H4 (cell line): ENCODE results near the gene SOX8. TPM values are rescaled to one million over a fixed set of nuclear protein-coding genes. Genes with fewer than 3 reads are reported as not detected.

Source experiments
- DNase-seq: peaks from one replicate; pipeline ENCODE4 v3.0.0-alpha.2; 2015; ENCODE audit warnings: low spot score
- total RNA-seq: library from RNA; depleted of rRNA; stranded (reverse); fragments of >200 nt; shearing (Covaris generic); gene quantifications from 2 replicates; pipeline ENCODE4 v1.2.3, GENCODE V29; 2014; rRNA removed

The SOX8 gene
- total RNA-seq, 1 experiment from 2014 or later: 0.12 TPM

DNA sequence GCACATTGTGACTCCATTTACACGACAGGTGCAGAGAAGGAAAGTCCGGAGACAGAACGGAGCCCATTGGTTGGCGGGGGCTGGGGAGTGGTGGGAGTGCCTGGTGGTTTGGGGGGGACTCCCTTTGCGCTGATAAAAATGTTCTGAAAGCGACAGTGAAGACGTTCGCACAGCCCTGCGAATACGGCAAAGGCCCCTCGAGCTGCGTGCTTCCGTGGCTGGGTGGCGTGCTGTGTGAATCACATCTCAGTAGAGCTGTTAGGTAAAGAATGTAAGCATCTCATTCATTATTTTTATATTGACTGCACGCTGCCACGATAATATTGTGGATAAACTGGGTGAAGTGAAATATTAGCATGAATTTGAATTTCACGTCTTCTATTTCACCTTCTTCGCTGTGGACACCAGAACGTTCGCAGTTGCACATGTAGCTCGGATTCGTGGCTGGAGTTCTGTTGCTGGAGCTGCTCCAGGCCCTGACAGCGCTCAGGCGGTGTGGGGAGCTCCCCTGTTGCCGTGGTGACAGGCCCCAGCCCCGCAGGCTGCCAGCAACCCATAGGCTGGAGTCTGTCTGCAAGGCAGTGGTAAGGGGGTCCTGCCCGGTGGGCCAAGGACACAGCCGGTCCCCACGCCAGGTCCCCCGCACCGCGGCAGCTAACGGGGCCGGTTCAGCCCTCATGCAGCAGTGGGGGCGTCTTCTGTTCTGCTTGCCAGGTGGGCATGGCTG lies 44.6 kb downstream of the SOX8 start:
- no peak for DNase-seq

DNA sequence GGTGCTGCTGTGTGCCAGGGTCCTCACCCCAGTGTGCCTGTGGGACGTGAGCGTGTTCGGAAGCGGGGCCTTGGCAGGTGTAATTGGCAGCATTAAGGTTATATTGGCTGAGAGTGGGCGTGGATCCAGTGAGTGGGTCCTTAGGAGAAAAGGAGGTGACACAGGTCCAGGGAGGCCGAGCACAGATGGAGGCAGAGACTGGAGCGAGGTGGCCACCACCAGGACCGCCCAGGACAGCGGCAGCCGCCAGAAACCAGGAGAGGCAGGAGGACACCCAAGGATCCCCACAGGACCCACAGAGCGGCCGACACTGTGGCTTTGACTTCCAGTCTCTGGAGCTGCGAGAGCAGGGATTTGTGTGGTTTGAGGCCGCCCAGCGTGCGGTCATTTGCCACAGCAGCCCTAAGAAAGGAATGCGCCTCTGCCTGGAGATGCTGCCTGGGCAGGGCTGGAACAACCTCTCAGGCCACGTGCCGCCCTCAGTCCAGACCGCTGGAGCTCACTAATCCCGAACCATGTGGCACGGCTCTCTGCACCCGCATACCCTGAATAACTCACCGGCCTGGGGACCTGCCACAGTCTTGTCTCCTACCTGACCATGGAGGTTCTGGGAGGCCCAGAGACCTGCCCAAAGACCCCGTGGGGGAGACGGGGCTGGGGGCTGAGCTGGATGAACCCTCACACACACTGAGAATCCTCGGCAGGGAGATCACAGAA lies 45.4 kb downstream of the SOX8 start:
- DNase-seq: peak; percentile 68

DNA sequence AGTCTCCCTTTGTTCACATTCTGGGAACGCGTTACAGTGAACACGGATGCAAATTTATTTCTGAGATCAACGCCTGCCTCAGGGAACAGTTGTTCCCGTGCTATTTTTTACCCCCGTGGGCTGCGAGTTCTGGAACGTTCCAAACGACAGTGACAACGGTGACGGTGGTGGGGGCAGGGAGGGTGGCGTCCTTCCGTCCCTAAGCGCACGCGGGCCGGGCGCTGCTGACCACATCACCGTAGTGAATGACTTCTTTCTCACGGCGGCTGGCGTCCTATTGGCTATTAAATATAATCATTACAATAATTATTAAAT lies 45.9 kb downstream of the SOX8 start:
- no peak for DNase-seq

DNA sequence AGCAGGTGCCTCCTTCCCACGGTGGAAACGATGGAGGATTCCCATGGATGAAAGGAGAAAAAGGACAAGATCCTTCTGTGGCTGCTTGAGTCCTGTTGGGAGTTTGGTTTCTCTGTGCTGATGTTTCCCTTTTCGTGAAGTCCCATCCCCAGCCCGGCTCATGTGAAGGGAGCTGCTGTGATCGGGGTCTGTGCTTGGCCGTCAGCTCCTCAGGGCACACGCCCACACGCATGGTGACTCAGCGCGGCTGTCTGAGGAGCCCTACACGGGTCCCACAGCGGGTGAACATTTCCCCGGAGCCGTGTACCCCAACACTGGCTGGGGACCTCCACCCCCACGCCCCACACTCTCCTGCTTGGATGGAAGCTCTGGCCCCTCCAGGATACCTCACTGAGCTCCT lies 46.5 kb downstream of the SOX8 start:
- no peak for DNase-seq

DNA sequence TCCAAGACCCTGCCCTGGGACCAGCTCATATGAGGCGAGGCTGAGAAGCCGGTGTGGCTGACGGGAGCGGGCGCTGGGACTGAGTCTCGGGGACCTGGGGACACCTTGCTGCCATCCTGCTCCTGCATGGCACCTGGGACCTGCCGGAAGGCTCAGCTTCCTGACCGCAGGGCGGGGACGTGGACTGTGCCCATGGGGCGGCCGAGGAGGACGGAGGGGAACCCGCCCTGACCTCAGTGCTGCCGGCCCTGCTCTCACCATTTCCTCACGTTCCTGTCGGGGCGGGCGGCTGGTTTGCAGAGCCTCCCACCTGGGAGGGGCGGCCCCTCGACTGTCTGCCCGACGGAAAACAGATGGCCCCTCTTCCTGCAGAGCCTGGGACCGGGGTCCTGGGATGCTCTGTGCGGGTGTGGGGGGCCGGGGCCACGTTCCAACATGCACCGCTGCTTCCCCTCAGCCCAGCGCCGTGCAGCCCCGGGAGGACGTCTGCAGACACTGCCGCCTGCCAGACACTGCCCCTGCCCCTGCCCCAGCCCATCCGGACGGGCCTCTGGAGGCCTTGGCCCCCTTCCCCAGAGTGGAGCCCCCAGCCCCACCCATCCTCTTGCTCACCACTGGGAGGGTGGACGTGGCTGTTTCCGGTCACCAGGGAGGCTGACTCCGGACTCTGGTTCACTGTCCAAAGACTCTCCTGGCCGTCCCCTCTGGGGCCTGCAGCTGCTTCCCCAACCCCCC lies 47.1 kb downstream of the SOX8 start:
- DNase-seq: no peak

DNA sequence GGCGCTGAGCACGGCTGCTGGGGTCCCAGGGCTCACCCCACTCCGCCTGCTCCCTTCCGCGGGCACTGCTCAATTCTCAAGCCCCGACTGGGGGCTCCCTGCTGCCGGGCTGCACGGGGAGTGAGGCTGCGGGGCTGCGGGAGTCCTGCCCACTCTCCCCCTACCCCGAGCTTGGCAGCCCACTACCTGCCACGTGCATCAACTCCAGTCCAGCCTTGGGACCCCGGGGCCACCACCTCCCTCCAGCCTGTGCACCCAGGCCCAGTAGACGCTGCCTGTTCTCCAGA lies 47.6 kb downstream of the SOX8 start:
- DNase-seq: no peak

DNA sequence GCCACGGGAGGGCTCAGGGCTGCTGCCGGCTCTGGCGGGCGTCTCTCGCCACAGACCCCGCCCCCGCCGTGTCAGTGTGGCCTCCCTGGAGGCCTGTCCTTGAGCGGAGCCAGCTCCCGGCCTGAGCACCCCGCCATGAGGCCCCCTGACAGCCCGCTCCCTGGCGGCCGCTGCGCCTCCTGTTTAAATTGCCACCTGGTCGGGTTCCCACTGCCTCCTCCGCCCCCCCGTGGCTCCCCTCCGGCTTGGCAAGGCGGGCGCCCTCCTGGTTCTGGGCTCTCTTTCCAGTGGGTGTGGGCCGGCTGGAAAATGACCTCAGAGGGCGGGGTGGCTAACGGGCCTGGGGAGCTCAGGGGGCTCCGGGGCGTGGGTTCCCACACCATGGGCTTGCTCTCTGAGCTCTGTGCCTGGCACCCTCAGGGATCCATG lies 48.9 kb downstream of the SOX8 start:
- DNase-seq: no peak

DNA sequence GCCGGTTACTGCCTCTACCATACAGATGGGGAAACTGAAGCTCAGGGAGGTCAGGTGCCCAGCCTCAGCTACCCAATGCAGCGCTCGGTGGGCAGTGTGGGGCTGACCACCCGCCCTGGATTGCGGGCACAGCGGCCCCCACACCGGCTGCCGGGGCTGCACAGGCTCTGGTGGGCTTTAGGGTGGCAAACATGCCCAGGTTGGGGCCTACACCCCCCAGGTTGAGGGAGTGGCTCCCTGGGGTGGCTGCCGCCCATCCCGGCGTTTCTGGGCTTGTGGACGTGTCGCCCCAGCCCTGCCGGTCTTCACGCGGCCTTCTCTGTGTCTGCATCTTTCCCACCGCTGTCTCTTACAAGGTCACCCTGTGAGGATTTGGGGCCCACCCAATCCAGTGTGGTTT lies 50.1 kb downstream of the SOX8 start:
- no peak for DNase-seq

DNA sequence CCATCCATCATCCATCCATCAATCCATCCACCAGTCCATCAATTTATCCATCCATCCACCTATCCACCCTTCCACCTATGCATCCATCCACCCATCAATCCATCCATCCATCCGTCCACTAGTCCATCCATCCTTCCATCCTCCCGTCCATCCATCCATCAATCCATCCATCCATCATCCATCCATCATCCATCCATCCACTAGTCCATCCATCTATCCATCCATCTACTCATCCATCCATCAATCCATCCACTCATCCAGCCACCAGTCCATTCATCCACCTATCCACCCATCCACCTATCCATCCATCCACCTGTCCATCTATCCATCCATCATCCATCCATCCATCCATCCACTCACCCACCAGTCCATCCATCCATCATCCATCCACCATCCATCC lies 51.0 kb downstream of the SOX8 start:
- no peak for DNase-seq

DNA sequence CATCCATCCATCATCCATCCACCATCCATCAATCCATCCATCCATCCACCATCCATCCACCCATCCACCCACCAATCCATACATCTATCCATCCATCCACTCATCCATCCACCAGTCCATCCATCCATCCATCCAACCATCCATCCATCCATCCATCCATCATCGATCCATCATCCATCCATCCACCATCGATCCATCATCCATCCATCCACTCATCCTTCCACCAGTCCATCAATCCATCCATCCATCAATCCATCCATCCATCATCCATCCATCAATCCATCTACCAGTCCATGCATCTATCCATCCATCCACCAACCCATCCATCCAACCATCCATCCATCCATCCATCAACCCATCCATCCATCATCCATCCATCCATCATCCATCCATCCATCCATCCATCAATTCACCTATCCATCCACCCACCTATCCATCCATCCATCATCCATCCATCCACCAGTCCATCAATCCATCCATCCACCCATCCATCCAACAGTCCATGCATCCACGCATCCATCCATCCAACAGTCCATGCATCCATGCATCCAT lies 51.6 kb downstream of the SOX8 start:
- no peak for DNase-seq

DNA sequence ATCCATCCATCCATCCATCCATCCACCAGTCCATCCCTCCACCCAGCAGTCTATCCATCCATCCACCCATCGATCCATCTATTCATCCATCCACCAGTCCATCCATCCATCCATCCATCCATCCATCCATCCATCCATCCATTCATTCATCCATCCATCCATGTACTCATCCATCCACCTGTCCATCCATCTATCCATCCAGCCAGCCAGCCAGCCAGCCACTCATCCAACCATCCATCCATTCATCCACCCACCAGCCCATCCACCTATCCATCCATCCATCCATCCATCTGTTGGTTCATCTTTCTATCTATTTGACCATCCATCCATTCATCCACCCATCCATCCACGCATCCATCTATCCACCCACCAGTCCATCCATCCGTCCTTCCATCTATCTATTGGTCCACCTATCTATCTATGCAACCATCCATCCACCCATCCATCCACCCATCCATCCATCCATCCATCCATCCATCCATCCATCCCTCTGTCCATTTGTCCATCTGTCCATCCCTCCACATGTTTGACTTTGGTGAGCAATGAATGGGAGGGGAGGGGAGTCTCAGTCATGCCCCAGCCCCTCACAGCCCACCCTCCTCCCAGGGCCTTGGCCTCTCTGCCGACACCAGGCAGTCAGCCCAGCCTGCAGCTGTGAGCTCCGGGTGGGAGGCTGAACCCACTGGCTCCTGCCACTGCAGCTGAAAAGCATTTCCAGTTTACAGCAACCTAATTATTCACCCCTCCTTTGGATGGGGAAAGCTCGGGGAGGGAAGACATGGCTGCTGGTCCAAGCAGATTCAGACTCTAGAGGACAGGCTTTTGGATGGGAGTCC lies 52.9 kb downstream of the SOX8 start:
- no peak for DNase-seq

DNA sequence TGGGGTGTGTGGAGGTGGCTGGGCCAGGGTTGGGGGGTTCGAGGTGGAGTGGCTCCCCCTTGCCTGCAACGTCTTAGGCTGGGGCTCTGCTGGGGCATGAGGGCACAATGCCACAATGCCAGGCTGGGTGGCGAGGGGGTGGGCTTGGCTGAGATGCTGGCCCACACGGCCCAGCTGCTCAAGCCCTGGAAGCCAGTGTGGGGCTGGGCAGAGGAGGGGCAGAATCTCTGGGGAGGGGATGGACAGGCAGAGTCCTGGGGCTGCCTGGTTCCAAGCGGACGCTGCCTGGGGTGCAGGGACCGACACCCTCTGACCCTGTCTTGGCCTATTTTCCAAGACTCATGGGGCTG lies 53.5 kb downstream of the SOX8 start:
- no peak for DNase-seq

DNA sequence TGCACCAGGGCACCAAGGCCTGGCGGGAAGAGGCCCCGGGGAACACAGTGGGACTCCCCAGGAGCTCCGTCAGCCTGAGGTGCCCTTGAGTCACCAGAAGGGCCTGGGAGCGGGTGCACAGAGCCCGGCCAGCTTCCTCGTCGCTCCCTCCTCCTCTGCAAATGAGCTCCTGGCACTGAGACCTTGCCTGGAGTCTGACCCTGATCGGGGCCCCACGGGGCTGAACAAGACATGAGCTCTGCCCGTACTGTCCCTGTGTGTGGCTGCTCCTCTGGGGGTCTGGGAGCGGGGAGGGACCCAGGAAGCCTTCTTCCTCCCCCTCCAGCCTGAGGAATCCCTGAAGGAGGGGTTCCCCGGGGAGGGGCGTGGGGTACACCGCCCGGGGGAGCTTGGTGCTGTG lies 54.6 kb downstream of the SOX8 start:
- no peak for DNase-seq

Other genes with a start within 250 kb of the SOX8 start
- 15.0 and 18.5 TPM in 2 replicates for gene CIAO3, start 240.8 kb upstream of the SOX8 start, total RNA-seq
- not detected in 2 replicates for gene MSLN, start 221.0 kb upstream of the SOX8 start, total RNA-seq
- gene RPUSD1, start 193.4 kb upstream of the SOX8 start, total RNA-seq: 18.6 and 19.6 TPM in 2 replicates
- gene CHTF18, start 193.2 kb upstream of the SOX8 start, total RNA-seq: 6.1 and 7.9 TPM in 2 replicates
- gene GNG13, start 181.0 kb upstream of the SOX8 start, total RNA-seq: not detected in 2 replicates
- 31.1 and 39.9 TPM in 2 replicates for gene LMF1, start 10.8 kb upstream of the SOX8 start, total RNA-seq
- gene SSTR5, start 91.0 kb downstream of the SOX8 start, total RNA-seq: not detected in 2 replicates
- gene C1QTNF8, start 114.5 kb downstream of the SOX8 start, total RNA-seq: not detected in 2 replicates
- 1.4 and 2.0 TPM in 2 replicates for gene CACNA1H, start 171.3 kb downstream of the SOX8 start, total RNA-seq
- 0.88 and 1.1 TPM in 2 replicates for gene TPSG1, start 243.5 kb downstream of the SOX8 start, total RNA-seq
- gene TPSB2, start 248.4 kb downstream of the SOX8 start, total RNA-seq: 0.17 TPM in 1 of 2 replicates, not detected in the other